Stimulated activated CD4-positive, alpha-beta T cell treated with anti-CD3 and anti-CD28 coated beads, TNF-alpha, amount 100 ng/mL, for 48 hours (primary cell): ENCODE data around the gene FCN3.
A peak's percentile ranks its signal among the peaks of the same experiment; 100 is the strongest.
"Not testable (repeated sequence)": the region's sequence is repeated elsewhere in the genome, so short reads cannot be mapped to it uniquely, and the experiment has no call there.

Experiments used
- DNase-seq, 3 donors: peaks; one replicate each; pipeline ENCODE4 v3.0.0-alpha.2; 2020; ENCODE audit warnings: low read depth in 3 of 3

Gene FCN3

DNA sequence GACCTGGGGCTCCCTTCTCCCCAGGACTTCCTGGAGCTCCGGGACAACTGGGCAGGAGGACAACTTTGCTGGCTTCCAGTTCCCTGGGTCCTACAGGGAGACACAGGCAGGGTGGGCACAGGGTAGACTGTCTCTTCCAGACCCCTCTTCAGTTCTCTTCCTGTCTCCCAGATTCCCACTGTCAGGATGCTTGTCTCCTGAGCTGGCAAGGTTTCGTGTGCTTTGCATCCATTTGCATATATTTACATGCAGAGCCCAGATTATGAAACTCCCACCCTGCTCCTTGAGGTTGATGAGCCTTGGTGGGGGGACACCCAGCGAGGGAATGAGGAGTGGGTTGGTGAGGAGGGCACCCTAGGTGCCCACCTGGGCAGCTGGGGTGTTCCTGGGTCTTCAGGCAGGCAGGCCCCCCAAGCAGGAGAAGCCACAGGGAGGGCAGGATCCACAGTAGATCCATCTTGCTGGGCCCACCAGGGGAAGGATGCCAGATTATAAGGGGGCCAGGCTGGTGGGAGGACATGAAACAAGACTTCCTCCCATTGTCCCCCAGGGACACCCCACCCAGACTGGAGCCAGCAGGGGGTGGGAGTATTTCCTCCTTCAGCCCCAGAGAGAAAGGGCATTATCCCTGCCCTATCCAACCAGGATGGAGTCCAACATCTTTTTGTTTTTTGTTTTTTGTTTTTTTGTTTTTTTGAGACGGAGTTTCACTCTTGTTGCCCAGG, at the start of gene FCN3:
Gene FCN3 (minus strand): TSS at position 463 of the 725 bp plus-strand sequence. CDS start 6 bp downstream, at position 457.
- DNase-seq: no peak

- no peak for DNase-seq
Measured at GRCh38 chr1:27423709-27424108, 49.1 kb upstream of the FCN3 start.

- DNase-seq: peak; percentile 45 to 63 (median 51)
Measured at GRCh38 chr1:27418326-27419185, 43.9 kb upstream of the FCN3 start.

DNA sequence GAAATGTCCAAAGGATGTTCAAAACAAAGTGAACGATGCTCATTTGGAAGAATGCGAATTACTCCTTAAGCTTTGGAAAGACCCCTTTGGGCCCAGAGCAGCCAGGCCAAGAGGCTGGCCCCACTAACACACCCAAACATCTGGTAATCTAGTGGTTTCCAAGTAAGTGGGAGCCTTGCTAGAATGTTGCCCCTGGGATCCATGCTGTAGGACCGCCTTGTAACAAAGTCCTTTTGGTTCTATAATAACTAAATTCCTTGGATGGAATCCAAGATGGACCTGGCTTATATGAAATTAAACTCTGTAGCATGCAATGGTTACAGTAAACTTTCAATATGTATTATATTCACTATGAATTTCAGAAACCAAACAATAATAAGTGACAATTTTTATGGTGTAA, 43.1 kb upstream of the FCN3 start:
- DNase-seq: no peak

GRCh38 chr1:27416387-27417111, 41.9 kb upstream of the FCN3 start:
- DNase-seq: no peak

GRCh38 chr1:27414091-27414490, 39.5 kb upstream of the FCN3 start:
- no peak for DNase-seq

- no peak for DNase-seq
Measured at GRCh38 chr1:27413004-27413403, 38.4 kb upstream of the FCN3 start.

- DNase-seq: no peak
Measured at GRCh38 chr1:27412502-27412901, 37.9 kb upstream of the FCN3 start.

- no peak for DNase-seq
Measured at GRCh38 chr1:27410709-27411108, 36.1 kb upstream of the FCN3 start.

DNA sequence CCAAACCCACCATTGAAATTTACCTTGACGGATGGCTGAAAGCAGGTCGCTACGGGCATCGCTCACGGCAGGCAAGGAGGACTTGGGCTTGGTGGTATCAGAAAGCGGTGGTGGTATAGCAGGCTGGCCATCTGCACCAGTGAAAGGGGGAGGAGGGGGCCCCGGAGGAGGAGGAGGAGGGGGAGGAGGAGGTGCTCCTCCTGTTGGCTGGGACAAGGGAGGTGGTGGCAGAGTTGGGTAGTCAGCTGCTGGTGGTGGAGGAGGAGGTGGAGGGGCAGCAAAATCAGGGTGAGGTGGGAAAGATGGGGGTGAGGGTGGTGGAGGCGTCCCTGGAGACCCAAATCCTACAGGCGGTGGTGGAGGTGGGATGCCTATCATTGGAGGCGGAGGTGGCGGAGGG, 35.0 kb upstream of the FCN3 start:
- no peak for DNase-seq

DNA sequence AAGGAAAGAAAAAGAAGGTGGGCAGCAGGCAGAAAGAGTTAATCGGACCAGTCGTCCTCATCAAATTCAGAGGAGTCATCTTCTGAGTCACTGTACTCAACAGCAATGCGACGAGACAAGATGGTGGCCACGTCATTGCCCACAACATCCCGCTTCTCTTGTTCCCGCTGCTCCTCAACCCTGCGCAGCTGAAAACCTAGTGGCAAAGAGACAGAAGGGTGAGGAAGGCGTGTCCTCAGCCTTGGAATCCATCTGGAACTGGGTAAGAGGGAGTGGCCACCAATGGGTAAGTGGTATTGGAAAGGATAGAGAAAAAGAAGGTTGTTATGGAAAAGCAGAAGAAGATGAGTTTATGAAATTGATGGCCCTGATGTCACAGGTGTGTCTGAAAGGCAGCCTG, 33.5 kb upstream of the FCN3 start:
- DNase-seq: no peak

DNA sequence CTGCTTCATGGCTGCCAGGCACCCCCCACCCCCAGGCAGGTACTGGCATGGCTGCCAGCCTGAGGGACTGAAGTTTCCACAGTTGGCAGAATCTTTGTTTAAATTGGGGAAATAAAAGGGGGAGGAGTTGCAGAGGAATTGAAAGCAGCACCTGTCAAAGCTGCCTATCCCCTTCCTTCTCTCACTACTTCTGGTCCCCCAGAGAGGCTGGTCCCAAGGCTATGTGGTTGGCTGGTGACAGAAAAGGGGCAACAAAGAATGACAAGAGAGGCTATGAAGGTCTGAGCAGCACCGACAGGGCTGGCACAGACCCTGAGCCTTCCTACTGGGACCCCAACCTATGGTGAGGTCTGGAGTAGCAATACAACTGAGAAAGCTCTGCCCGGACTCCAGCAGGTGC, 32.2 kb upstream of the FCN3 start:
- not testable (repeated sequence) for DNase-seq

DNA sequence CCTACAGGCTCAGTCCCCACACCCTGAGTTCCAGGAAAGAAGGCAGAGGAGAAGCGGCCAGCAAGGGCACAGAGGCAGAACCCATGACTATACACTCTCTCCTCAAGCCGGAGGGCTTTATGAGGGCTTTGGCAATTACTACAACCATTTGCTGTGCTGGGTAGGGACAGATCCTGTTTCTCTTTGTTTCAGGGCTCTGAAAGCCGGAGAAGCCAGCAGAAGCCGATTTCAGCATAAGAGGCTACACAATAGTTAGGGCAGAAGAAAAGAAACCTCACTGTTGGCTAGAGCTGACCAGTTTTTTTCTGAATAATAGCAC, 31.7 kb upstream of the FCN3 start:
- DNase-seq: no peak

GRCh38 chr1:27405598-27406361, 31.2 kb upstream of the FCN3 start:
- not testable (repeated sequence) for DNase-seq

DNA sequence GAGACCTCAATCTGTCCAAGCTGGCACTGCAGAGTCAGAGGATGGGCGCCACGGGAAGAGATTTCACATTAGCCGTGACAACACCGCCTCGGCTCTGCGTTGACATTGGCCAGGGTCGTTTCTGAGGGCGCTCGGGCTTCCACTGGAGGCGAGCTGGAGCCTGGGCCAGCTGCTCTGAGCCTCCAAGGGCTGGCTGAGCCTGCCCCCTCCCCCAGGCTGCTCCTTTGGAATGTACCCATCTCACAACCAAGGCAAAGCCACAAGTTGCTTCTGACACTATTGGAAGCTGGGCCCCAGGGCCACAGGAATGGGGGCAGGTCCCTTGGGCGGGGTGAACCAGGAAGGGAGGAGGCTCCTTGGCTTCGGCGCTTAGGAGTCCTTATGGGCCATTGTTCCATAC, 30.4 kb upstream of the FCN3 start:
- no peak for DNase-seq

DNA sequence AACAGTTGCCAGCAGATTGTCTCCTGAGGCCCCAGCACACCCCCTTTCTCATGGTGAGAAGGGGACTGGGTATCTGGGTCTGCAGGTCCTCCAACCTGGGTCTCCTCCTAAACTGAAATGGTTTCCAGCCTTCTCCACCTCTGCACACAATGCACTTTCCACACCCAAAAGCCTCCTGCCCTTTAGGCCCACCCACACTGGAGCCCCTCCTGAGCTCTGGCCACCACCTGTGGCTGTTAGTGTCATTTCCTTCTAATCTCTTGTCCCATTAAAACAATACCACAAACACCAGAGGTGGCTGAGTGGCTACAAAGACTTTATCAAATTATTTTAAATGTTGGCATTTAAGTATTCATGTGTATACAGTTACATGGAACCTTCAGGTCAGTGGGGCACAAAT, 29.3 kb upstream of the FCN3 start:
- no peak for DNase-seq

DNA sequence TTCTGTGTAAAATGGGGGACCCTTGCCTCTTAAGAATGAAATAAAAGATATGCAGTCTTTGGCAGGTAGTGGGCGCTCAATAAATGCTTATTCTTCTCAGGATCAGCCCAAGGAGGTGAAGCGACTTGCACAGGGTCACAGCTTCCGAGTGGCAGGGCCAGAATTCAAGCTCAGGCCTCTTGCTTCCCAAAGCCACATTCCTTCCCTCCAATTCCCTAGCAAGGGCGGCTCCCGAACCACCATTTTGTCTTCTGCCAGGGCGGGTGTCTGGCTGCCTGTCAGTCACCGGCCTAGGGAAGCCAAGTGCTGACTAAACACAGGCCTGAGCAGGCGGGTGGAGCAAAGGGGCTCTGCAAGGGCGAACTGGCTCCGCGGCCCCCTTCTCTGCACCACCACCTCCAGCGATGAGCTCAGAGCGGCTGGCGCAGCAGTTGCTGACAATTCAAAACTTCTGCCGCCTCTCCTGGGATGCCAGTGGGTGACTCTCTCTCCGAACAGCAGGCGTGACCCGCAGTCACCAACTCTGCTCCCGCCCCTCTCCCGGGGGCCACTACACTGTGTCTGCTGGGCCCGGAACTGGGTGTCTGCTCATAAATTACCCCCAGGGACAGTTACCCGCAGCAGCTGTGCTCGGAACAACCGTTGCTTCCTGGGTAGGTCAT, 28.6 kb upstream of the FCN3 start:
- DNase-seq: no peak

DNA sequence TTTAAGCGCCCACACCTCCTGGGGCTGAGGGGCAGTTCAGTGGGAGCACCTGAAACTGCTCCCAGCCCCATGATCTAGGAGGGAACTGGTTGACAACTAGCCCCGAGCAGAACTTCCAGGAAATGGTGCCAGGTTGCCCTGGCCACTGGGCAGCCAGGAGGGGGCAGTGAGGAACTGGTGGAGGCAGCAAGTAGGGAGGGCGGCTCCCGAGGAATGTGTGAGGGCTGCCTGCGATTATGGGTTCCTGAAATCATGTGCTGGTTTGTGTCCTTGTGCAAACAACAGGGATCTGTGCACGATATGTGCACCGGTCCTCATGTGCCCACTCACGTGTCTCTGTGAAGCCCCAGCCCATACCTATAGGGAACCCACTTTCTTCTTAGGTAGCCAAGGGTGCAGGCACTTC, 27.7 kb upstream of the FCN3 start:
- DNase-seq: no peak

DNA sequence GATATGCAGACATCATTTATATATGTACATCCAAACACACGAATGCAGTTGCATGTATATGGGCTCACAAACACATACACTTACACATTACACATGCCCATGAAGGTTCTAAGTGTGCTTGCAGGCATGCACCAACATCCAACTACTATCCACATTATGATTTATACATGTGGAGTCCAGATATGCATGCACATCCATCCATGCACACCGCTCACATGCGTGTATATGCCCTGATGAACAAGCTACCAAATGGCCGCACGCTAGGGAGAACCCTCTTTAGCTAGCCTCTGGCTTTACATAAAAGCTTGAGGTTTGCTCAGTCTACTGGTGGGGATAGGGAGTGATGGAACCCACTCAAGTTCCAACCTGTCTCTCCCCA, 26.3 kb upstream of the FCN3 start:
- no peak for DNase-seq

DNA sequence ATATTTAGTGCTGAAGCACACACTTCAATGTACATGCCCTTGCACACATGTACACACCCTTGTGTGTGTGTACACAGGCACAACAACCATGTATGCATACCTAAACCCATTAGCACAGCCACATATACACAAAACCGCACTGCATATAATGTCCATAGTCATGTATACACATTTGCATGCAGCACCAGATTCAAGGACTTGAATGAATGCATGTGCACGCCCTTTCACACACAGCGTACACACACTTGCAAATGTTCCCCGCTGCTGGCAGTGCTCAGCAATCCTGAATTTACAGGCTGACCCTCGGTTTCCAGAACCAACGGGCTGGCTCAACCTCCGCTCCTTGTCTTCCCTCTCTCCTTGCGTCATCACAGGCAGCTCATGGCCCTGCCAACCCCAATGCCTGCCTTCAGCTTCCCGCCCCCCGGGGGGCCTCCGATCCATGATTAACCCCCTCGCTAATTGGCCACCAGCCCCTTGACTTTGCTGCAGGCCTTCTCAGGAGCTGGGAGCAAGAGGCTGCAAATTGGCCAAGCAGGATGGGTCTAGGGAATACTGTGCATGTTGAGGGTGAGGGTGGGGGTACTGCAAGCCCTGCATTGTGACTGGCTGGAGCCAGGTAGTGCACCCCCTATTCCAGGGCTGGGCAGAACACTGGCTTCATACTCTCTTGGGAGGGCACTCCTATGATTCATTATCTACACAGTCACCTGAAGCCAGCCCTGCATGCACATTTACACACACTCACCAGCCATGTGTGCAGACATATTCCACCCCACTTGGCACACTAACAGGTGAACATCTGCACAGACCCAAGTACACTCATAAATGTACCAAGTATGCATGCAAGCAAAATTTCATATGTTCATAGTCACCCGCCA, 25.7 kb upstream of the FCN3 start:
- no peak for DNase-seq
